GM21526 (cell line): ENCODE measurements around the gene ZNF326.
"Not testable (repeated sequence)": the region's sequence is repeated elsewhere in the genome, so short reads cannot be mapped to it uniquely, and the experiment has no call there.

Experiments
- ATAC-seq: cut with Tn5 transposase; IDR thresholded peaks from one replicate; pipeline ENCODE4 v1.9.1; 2021; ENCODE audit warnings: moderate library complexity; ENCODE audit not compliant: unreplicated experiment, low FRiP score

The ZNF326 gene

GRCh38 chr1:89995598-89996449 lies 914 bp downstream of the ZNF326 start:
- no peak for ATAC-seq

GRCh38 chr1:89996450-89997110 lies 1.7 kb downstream of the ZNF326 start:
- no peak for ATAC-seq

DNA sequence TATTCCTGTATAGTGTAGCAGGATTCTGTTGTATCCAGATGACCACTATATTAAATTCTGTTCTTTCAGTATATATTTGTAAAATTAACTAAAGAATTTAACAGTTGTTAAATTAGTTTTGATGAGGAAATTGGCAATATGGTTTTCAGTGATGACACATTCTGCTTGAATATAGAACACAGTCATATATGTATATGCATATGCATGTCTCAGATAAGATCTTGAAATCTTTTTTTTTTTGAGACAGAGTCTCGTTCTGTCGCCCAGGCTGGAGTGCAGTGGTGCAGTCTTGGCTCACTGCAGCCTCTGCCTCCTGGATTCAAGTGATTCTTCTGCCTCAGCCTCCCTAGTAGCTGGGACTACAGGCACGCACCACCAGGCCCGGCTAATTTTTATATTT lies 2.2 kb downstream of the ZNF326 start:
- ATAC-seq: not testable (repeated sequence)

DNA sequence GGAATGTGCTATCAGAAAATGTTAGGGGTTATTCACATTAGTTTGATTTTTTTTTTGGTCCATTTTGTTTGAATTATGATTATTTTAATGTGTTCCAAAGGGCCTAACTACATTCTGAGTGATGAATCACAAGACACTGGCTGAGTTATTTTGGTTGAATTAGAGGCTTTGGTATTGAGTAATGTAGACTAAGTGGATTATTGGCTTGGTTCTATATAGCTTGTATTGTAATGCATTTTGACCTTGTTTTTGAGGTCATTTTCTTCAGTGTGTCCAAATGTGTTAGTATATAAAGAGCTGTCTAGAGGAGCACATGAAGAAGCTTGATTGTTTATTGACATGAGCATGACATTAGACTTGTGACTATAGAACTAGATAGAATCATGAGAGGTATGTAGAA lies 3.4 kb downstream of the ZNF326 start:
- ATAC-seq: no peak

GRCh38 chr1:89999208-89999607 lies 4.3 kb downstream of the ZNF326 start:
- no peak for ATAC-seq

GRCh38 chr1:89999628-90000027 lies 4.7 kb downstream of the ZNF326 start:
- ATAC-seq: no peak

- no peak for ATAC-seq
Measured at GRCh38 chr1:90000934-90001676, 6.2 kb downstream of the ZNF326 start.

DNA sequence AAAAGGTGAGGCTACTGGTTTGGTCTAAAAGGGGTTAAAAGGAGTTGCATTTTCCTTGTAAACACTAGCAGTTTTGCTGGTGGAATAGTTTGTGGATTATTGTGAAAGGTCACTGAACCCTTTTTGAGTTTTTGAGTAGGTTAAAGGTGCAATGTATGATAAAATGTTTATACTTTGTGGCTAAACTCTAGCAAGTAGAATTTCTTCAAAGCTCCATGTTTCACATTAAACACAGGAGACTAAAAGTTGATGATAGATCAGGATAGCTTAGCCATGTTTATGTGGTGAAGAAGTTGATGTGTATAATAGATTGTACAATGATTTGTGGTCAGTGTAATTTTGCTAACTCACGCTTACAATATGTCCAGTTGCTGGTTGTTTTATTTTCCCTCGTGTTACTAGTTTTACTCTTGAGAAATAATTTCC lies 13.1 kb downstream of the ZNF326 start:
- ATAC-seq: no peak

- no peak for ATAC-seq
Measured at GRCh38 chr1:90012300-90012699, 17.4 kb downstream of the ZNF326 start.

GRCh38 chr1:90023691-90024090 lies 28.8 kb downstream of the ZNF326 start:
- no peak for ATAC-seq

- ATAC-seq: no peak
Measured at GRCh38 chr1:90027281-90027680, 32.4 kb downstream of the ZNF326 start.

- no peak for ATAC-seq
Measured at GRCh38 chr1:90039652-90040051, 44.7 kb downstream of the ZNF326 start.

DNA sequence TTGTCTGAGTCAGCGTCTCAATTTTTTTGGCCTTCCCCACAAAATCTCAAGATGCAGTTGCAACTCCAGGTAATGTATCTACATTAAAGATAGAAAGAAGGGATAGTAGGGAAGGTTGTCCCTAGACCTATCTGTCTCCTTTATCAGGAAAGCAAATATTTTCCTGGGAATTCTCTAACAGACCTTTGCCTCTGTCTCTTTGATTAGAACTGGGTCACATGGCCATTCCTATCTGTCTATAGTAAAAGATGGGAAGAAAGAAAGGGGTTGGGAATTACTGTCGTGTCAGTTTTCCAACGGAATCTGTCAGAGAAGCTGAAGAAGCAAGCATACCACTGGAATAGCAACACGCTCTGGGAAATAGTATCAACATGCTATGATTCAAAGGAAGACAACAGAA lies 48.7 kb downstream of the ZNF326 start:
- no peak for ATAC-seq

- no peak for ATAC-seq
Measured at GRCh38 chr1:90044346-90044745, 49.4 kb downstream of the ZNF326 start.

- no peak for ATAC-seq
Measured at GRCh38 chr1:90045853-90046563, 51.1 kb downstream of the ZNF326 start.

- no peak for ATAC-seq
Measured at GRCh38 chr1:90046635-90047034, 51.7 kb downstream of the ZNF326 start.

GRCh38 chr1:90048043-90048442 lies 53.1 kb downstream of the ZNF326 start:
- ATAC-seq: no peak

- ATAC-seq: not testable (repeated sequence)
Measured at GRCh38 chr1:90062700-90063643, 68.1 kb downstream of the ZNF326 start.

- ATAC-seq: not testable (repeated sequence)
Measured at GRCh38 chr1:90064109-90064508, 69.2 kb downstream of the ZNF326 start.
